HCT116 (cell line): Measurements from ENCODE around the gene NKX6-1. TPM values are rescaled to one million over a fixed set of nuclear protein-coding genes. Genes with fewer than 3 reads are reported as not detected.
A peak's percentile ranks its signal among the peaks of the same experiment; 100 is the strongest.

Experiments used
- ATAC-seq: fragments of 200-7000 bp; cut with Tn5 transposase; 2 replicates; pipeline ENCODE4 v1.9.1; 2020; ENCODE audit warnings: mild to moderate bottlenecking, moderate library complexity
- BruUV-seq: library from RNA; stranded (reverse); fragments of 400-500 nt; replicated peaks from 2 replicates; lab custom pipeline; 2021; lab: Mats Ljungman, UMichigan
- CTCF ChIA-PET: fragments of 300-600 bp; sonication (Branson Sonifier 250); formaldehyde crosslinking; loops from one replicate; lab custom pipeline; 2021; ENCODE audit warnings: antibody characterized with exemption; lab: Charles Lee
- POLR2A ChIA-PET: fragments of 300-600, 350-600 bp; sonication (Branson Sonifier 250); formaldehyde crosslinking; loops from one replicate; lab custom pipeline; 2021; ENCODE audit warnings: antibody characterized with exemption; lab: Charles Lee
- RAD21 ChIA-PET, 2 experiments: fragments of 300-600 bp; sonication (Branson Sonifier 250); formaldehyde crosslinking; loops; one replicate each; lab custom pipeline; 2023; ENCODE audit warnings: low total read pairs in 2 of 2; ENCODE audit not compliant: uncharacterized antibody in 2 of 2, unreplicated experiment in 2 of 2, low non-redundant PET in 1 of 2; lab: Charles Lee
- DNase-seq: peaks from one replicate; pipeline ENCODE4 v3.0.0-alpha.2; 2010; ENCODE audit warnings: low read depth, low spot score
- H2AFZ ChIP-seq: fragments of 200-600 bp; shearing (Covaris generic), sonication (generic); 2 replicates; pipeline ENCODE4 v1.6.1; 2017; ENCODE audit warnings: low read depth, mixed run types, mixed read lengths, antibody characterized with exemption, low read length; ENCODE audit not compliant: poor library complexity, severe bottlenecking
- H3K27ac ChIP-seq: 2 replicates; pipeline ENCODE4 v1.5.1; 2012; ENCODE audit warnings: low read depth, low read length
- H3K27me3 ChIP-seq: fragments of 200-600 bp; sonication (generic); 2 replicates; pipeline ENCODE4 v1.6.1; 2016; ENCODE audit warnings: mixed run types, low read length, mixed read lengths; ENCODE audit not compliant: insufficient read depth
- H3K36me3 ChIP-seq, 2 experiments: fragments of 200-500 bp in 1 of 2; fragments of 200-600 bp in 1 of 2; sonication (Bioruptor generic) in 1 of 2; sonication (generic) in 1 of 2; 2 replicates each; pipeline versions ENCODE4 v1.5.1 to v1.6.1; 2014 to 2016; ENCODE audit warnings: low read length in 2 of 2, inconsistent platforms in 1 of 2, mixed read lengths in 1 of 2, mixed run types in 1 of 2; ENCODE audit not compliant: insufficient read depth in 2 of 2, control insufficient read depth in 1 of 2
- H3K4me1 ChIP-seq, 2 experiments: fragments of 200-600 bp in 1 of 2; sonication (generic) in 1 of 2; 2 replicates each; pipeline versions ENCODE4 v1.5.1 to v1.6.1; 2012 to 2017; ENCODE audit warnings: low read length in 2 of 2, inconsistent platforms in 1 of 2, mild to moderate bottlenecking in 1 of 2, mixed read lengths in 1 of 2, mixed run types in 1 of 2, moderate library complexity in 1 of 2; ENCODE audit not compliant: insufficient read depth in 2 of 2, control insufficient read depth in 1 of 2
- H3K4me2 ChIP-seq: fragments of 200-600 bp; sonication (generic); 2 replicates; pipeline ENCODE4 v1.6.1; 2017; ENCODE audit warnings: mixed run types, low read length, mixed read lengths
- H3K4me3 ChIP-seq, 2 experiments: fragments of 200-600 bp in 1 of 2; sonication (generic) in 1 of 2; replicated peaks in 1 of 2; 2 replicates each; pipeline ENCODE4 v1.5.1; 2011 to 2016; ENCODE audit warnings: low read length in 2 of 2, control low read depth in 1 of 2, low read depth in 1 of 2, mild to moderate bottlenecking in 1 of 2, mixed read lengths in 1 of 2, mixed run types in 1 of 2
- H3K79me2 ChIP-seq: fragments of 200-600 bp; sonication (generic); 2 replicates; pipeline ENCODE4 v1.6.1; 2017; ENCODE audit warnings: mild to moderate bottlenecking, mixed run types, low read length, moderate library complexity, mixed read lengths; ENCODE audit not compliant: insufficient read depth
- H3K9ac ChIP-seq: fragments of 200-600 bp; sonication (generic); 2 replicates; pipeline ENCODE4 v1.6.1; 2016; ENCODE audit warnings: low read length, mixed read lengths
- H3K9me2 ChIP-seq: fragments of 200-600 bp; sonication (generic), shearing (Covaris generic); 2 replicates; pipeline ENCODE4 v1.6.1; 2017; ENCODE audit warnings: mixed run types, mild to moderate bottlenecking, moderate library complexity; ENCODE audit not compliant: insufficient read depth
- H3K9me3 ChIP-seq, 2 experiments: fragments of 200-500 bp in 1 of 2; fragments of 200-600 bp in 1 of 2; sonication (Bioruptor generic) in 1 of 2; sonication (generic) in 1 of 2; 2 replicates each; pipeline ENCODE4 v1.6.1; 2014 to 2017; ENCODE audit warnings: low read length in 2 of 2, mixed read lengths in 2 of 2, inconsistent platforms in 1 of 2, low read depth in 1 of 2, mild to moderate bottlenecking in 1 of 2, mixed run types in 1 of 2, moderate library complexity in 1 of 2; ENCODE audit not compliant: control insufficient read depth in 1 of 2, insufficient read depth in 1 of 2
- H4K20me1 ChIP-seq: fragments of 200-600 bp; sonication (generic), shearing (Covaris generic); 2 replicates; pipeline ENCODE4 v1.6.1; 2017; ENCODE audit warnings: mixed run types, mild to moderate bottlenecking, moderate library complexity; ENCODE audit not compliant: insufficient read depth
- CBX3 ChIP-seq: IDR thresholded peaks from 2 replicates; pipeline ENCODE4 v1.6.1; 2012; ENCODE audit warnings: low read depth
- CTCF ChIP-seq, 3 experiments: fragments of 200-600 bp in 1 of 3; sonication (generic) in 1 of 3; IDR thresholded peaks in 2 of 3; conservative IDR thresholded peaks in 1 of 3; 2 replicates each; pipeline ENCODE4 v1.5.1; 2012 to 2017; ENCODE audit warnings: low read depth in 2 of 3, low read length in 2 of 3, antibody characterized with exemption in 1 of 3, borderline replicate concordance in 1 of 3, control low read depth in 1 of 3, mild to moderate bottlenecking in 1 of 3, mixed read lengths in 1 of 3, mixed run types in 1 of 3, moderate library complexity in 1 of 3; ENCODE audit not compliant: insufficient read depth in 1 of 3
- RAD21 ChIP-seq: IDR thresholded peaks from 2 replicates; pipeline ENCODE4 v1.6.1; 2012; ENCODE audit warnings: low read depth, mild to moderate bottlenecking
- SIN3A ChIP-seq: IDR thresholded peaks from 2 replicates; pipeline ENCODE4 v1.6.1; 2012; ENCODE audit warnings: low read depth
- SRF ChIP-seq: IDR thresholded peaks from 2 replicates; pipeline ENCODE4 v1.6.1; 2012; ENCODE audit warnings: low read depth
- YY1 ChIP-seq: IDR thresholded peaks from 2 replicates; pipeline ENCODE4 v1.6.1; 2011; ENCODE audit warnings: low read length, low read depth, moderate library complexity, mild to moderate bottlenecking; ENCODE audit not compliant: insufficient replicate concordance; ENCODE audit errors: extremely low read depth
- intact Hi-C: fragments of 100-400 bp; cut with micrococcal nuclease; formaldehyde crosslinking; loops from 2 replicates; pipeline ENCODE4 v1.10.0; 2022
- total RNA-seq: library from RNA; stranded (reverse); gene quantifications from one replicate; pipeline ENCODE4 v1.2.1, GENCODE V29; 2021; ENCODE audit not compliant: unreplicated experiment

Gene NKX6-1
- total RNA-seq, 1 experiment from 2014 or later, result 4.2 TPM

GRCh38 chr4:84472154-84472553 is 26.9 kb downstream of the NKX6-1 start:
- Histone ChIP-seq H3K4me3 (no peak overlapping the region), H3K9me2 (no peaks in the 10 kb centered on the region), H3K4me2 (no peak overlapping the region), H3K9me3 (no peaks in the 10 kb centered on the region), H3K27me3 (no peaks in the 10 kb centered on the region), H3K27ac (no peak overlapping the region), H2AFZ (peak overlapping the region; percentile 23), H3K4me1 (no peaks in the 10 kb centered on the region), H3K9ac (no peak overlapping the region), H4K20me1 (no peaks in the 10 kb centered on the region), H3K79me2 (no peaks in the 10 kb centered on the region), H3K36me3 (no peaks in the 10 kb centered on the region)
- intact Hi-C loops, result no loop called here
- ChIA-PET RAD21 (no interaction called here), POLR2A (no interaction called here), CTCF (no interaction called here)
- ATAC-seq (no peak), DNase-seq (no peak)
- TF ChIP-seq SIN3A (no peak), YY1 (no peak), SRF (no peak)
- BruUV-seq, result no TSS peak

DNA sequence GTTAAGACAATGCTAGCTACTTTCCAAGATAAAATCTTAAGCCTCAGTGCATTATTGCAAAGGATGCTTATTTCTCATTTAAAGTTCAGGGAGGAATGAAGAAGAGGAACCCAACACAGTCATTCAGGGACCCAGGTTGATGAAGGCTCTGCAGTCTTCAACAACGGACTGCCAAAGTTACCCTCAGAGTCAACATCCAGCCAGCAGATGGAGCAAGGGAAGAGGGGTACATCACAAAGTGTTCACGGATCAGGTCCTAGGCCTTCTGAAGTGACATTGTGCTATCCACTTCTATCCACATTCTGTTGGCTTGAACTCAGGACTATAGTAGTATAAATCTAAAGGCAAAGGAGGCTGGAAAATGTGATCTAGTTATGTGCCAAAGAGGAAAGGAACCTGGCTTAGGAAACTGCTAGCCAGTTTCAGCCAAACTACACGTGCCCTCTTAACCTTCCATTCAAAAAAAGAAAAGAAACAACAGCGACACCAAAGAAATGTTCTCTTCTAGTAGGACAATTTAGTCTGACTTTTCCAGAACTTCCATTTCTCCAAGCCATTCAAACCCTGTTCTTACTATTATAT is 28.8 kb downstream of the NKX6-1 start:
- DNase-seq (no peak), ATAC-seq (peak; percentile 70)
- Histone ChIP-seq H3K36me3 (no peaks in the 10 kb centered on the region), H4K20me1 (no peaks in the 10 kb centered on the region), H3K9me2 (no peaks in the 10 kb centered on the region), H3K27ac (no peak overlapping the region), H3K79me2 (no peaks in the 10 kb centered on the region), H3K4me2 (no peak overlapping the region), H3K27me3 (no peaks in the 10 kb centered on the region), H3K9me3 (no peaks in the 10 kb centered on the region), H3K4me3 (no peak overlapping the region), H3K9ac (no peak overlapping the region), H3K4me1 (no peaks in the 10 kb centered on the region), H2AFZ (peak overlapping the region; percentile 16)
- TF ChIP-seq CTCF (IDR thresholded peaks at IDR 0.05 in 2 of 3, conservative IDR thresholded peaks at IDR 0.05 in 1 of 3; ENCODE audit: borderline replicate concordance in 1 of 3, insufficient read depth in 1 of 3, low read depth in 2 of 3, low read length in 2 of 3) (peak; percentile 24 to 48 (median 42); a peak in 4 of 6 replicates), CBX3 (no peak), RAD21 (0 out of 2 replicates have a peak, but pooled peaks have one; percentile 25)
- ChIA-PET RAD21 (no interaction called here), CTCF (interaction anchor here (1.8 kb wide), 1 partner anchor 19 kb away, joined by 10 read pairs; no protein-coding TSS in a partner anchor), POLR2A (no interaction called here)
- intact Hi-C loops, result loop anchor here (2.0 kb wide), 1 partner anchor 35 kb away; no protein-coding TSS in a partner anchor
- BruUV-seq, result no TSS peak
